A549 (cell line): ENCODE measurements around the gene CCDC47. TPM values are rescaled to one million over a fixed set of nuclear protein-coding genes. Genes with fewer than 3 reads are reported as not detected.
"Not testable (repeated sequence)": the region's sequence is repeated elsewhere in the genome, so short reads cannot be mapped to it uniquely, and the experiment has no call there.

Source experiments
- ATAC-seq, 2 experiments: fragments of 200-7000 bp in 1 of 2; fragments of >200 bp in 1 of 2; cut with Nextera tagmentation in 1 of 2; cut with Tn5 transposase in 1 of 2; 3 replicates each; pipeline versions ENCODE4 v1.8.0 to v1.9.1; 2018 to 2020; ENCODE audit warnings: mild to moderate bottlenecking in 1 of 2, moderate library complexity in 1 of 2
- CTCF ChIA-PET: fragments of 300-600 bp; sonication (Branson Sonifier 250); formaldehyde crosslinking; extraction: SDS; loops from one replicate; lab custom pipeline; 2021; ENCODE audit warnings: antibody characterized with exemption, inconsistent platforms; lab: Yijun Ruan, JAX
- POLR2A ChIA-PET: fragments of 350-600 bp; formaldehyde crosslinking; extraction: SDS; loops from one replicate; lab custom pipeline; 2021; ENCODE audit warnings: antibody characterized with exemption, inconsistent platforms; lab: Yijun Ruan, JAX
- DNase-seq, 2 experiments: peaks; one replicate each; pipeline versions ENCODE4 v3.0.0 to v3.0.0-alpha.2; 2011 to 2016; ENCODE audit warnings: low read depth in 1 of 2, low spot score in 1 of 2
- FAIRE-seq: peaks from 2 replicates; lab custom pipeline; 2011; peaks lifted over from hg19 to GRCh38; lab: Jason Lieb, UNC
- H3K27ac ChIP-seq, 2 experiments: fragments of >200 bp; sonication (Bioruptor Twin); formaldehyde crosslinking; 3 replicates each; pipeline ENCODE4 v1.5.1; 2016 to 2017
- H3K4me1 ChIP-seq: fragments of >200 bp; sonication (Bioruptor Twin); formaldehyde crosslinking; 3 replicates; pipeline ENCODE4 v1.6.1; 2016
- H3K4me2 ChIP-seq: fragments of >200 bp; sonication (Bioruptor Twin); formaldehyde crosslinking; 3 replicates; pipeline ENCODE4 v1.6.1; 2016
- H3K4me3 ChIP-seq: fragments of >200 bp; sonication (Bioruptor Twin); formaldehyde crosslinking; 3 replicates; pipeline ENCODE4 v1.5.1; 2016
- H3K9me3 ChIP-seq: fragments of >200 bp; sonication (Bioruptor Twin); formaldehyde crosslinking; 3 replicates; pipeline ENCODE4 v1.6.1; 2016
- CBX8 ChIP-seq: fragments of 200-600 bp; sonication (generic); IDR thresholded peaks from 2 replicates; pipeline ENCODE4 v1.6.1; 2016
- EHMT2 ChIP-seq: fragments of 200-600 bp; sonication (generic); IDR thresholded peaks from 2 replicates; pipeline ENCODE4 v1.6.1; 2016; ENCODE audit warnings: antibody characterized with exemption, low read depth, mild to moderate bottlenecking, moderate library complexity
- GATA3 ChIP-seq: IDR thresholded peaks from 2 replicates; pipeline ENCODE4 v1.6.1; 2012; ENCODE audit warnings: borderline replicate concordance
- HDAC2 ChIP-seq: fragments of 200-600 bp; sonication (generic); IDR thresholded peaks from 2 replicates; pipeline ENCODE4 v1.6.1; 2016
- HEYL ChIP-seq: fragments of 250-450 bp; sonication (Bioruptor Pico); IDR thresholded peaks from 2 replicates; pipeline ENCODE4 v1.8.0; 2021; ENCODE audit warnings: mild to moderate bottlenecking, moderate library complexity
- HOXA7 ChIP-seq: fragments of 250-450 bp; sonication (Bioruptor Pico); IDR thresholded peaks from 2 replicates; pipeline ENCODE4 v1.5.0; 2020; ENCODE audit warnings: mild to moderate bottlenecking, moderate library complexity
- HOXB13 ChIP-seq: fragments of 250-450 bp; sonication (Bioruptor Pico); IDR thresholded peaks from 2 replicates; pipeline ENCODE4 v1.5.0; 2020; ENCODE audit warnings: low read depth, mild to moderate bottlenecking, moderate library complexity
- JUNB ChIP-seq: fragments of >200 bp; sonication (Bioruptor Twin); formaldehyde crosslinking; IDR thresholded peaks from 2 replicates; pipeline ENCODE4 v1.6.1; 2016
- KDM5A ChIP-seq: fragments of 200-600 bp; sonication (generic); IDR thresholded peaks from 2 replicates; pipeline ENCODE4 v1.6.1; 2016; ENCODE audit warnings: antibody characterized with exemption, mild to moderate bottlenecking
- MAFK ChIP-seq: fragments of 450-650 bp; IDR thresholded peaks from 2 replicates; pipeline ENCODE4 v1.6.1; 2014; ENCODE audit not compliant: partially characterized antibody
- MAZ ChIP-seq: fragments of 150-350 bp; IDR thresholded peaks from 2 replicates; pipeline ENCODE4 v1.6.1; 2014; ENCODE audit warnings: antibody characterized with exemption, low read depth, low read length, borderline replicate concordance
- MYC ChIP-seq: IDR thresholded peaks from 2 replicates; pipeline ENCODE4 v1.6.1; 2012; ENCODE audit warnings: mild to moderate bottlenecking, inconsistent platforms, low read length, improper control_type of control experiment, borderline replicate concordance
- NR3C1 ChIP-seq: fragments of >200 bp; sonication (Bioruptor Twin); formaldehyde crosslinking; IDR thresholded peaks from 3 replicates; pipeline ENCODE4 v1.6.1; 2017
- RFX5 ChIP-seq: fragments of 450-650 bp; IDR thresholded peaks from 2 replicates; pipeline ENCODE4 v1.7.1; 2014; ENCODE audit warnings: antibody characterized with exemption, mild to moderate bottlenecking, moderate library complexity
- SREBF2 ChIP-seq: fragments of 450-650 bp; IDR thresholded peaks from 2 replicates; pipeline ENCODE4 v1.6.1; 2014; ENCODE audit warnings: mild to moderate bottlenecking, moderate library complexity
- TFCP2L1 ChIP-seq: fragments of 250-450 bp; sonication (Bioruptor Pico); IDR thresholded peaks from 2 replicates; pipeline ENCODE4 v1.5.0; 2021; ENCODE audit warnings: mild to moderate bottlenecking
- TP53 ChIP-seq: fragments of 250-450 bp; sonication (Bioruptor Pico); IDR thresholded peaks from 2 replicates; pipeline ENCODE4 v1.5.0; 2021; ENCODE audit warnings: mild to moderate bottlenecking, moderate library complexity
- ZC3H11A ChIP-seq: fragments of 450-650 bp; IDR thresholded peaks from 2 replicates; pipeline ENCODE4 v1.6.1; 2014; ENCODE audit warnings: antibody characterized with exemption, mild to moderate bottlenecking
- ZFP36 ChIP-seq: fragments of 450-650 bp; IDR thresholded peaks from 2 replicates; pipeline ENCODE4 v1.6.1; 2014; ENCODE audit warnings: borderline replicate concordance; ENCODE audit not compliant: partially characterized antibody
- ZNF302 ChIP-seq: fragments of 250-450 bp; sonication (Bioruptor Pico); IDR thresholded peaks from 2 replicates; pipeline ENCODE4 v1.9.0; 2021; ENCODE audit warnings: inconsistent platforms, mild to moderate bottlenecking, moderate library complexity
- whole genome bisulfite sequencing: methylation state at CpG from one replicate; pipeline ENCODE4 v1.1.6; 2017; ENCODE audit errors: missing lambda C conversion rate; 5-methylcytosine and 5-hydroxymethylcytosine counted together
- polyA plus RNA-seq, 4 experiments: library from polyadenylated mRNA; depleted of rRNA in 3 of 4; stranded (reverse); fragments of >200 nt; fragmentation: RNase III in 1 of 4; extraction: RNeasy Plus Mini Kit Qiagen cat#74134 plus additional on column Dnase treatment in 1 of 4; gene quantifications; 2 replicates in 3 of 4; 3 replicates in 1 of 4; pipeline ENCODE4 v1.2.3, GENCODE V29; 2011 to 2017
- TF ChIP-seq, protein P1 (sequence below): fragments of 200-600 bp; sonication (generic); IDR thresholded peaks from 2 replicates; pipeline ENCODE4 v1.6.1; 2016; ENCODE audit warnings: antibody characterized with exemption, mild to moderate bottlenecking, moderate library complexity
- TF ChIP-seq, protein P2 (sequence below): fragments of 250-450 bp; sonication (Bioruptor Pico); IDR thresholded peaks from 2 replicates; pipeline ENCODE4 v1.5.0; 2021; ENCODE audit warnings: mild to moderate bottlenecking, moderate library complexity, borderline replicate concordance
- TF ChIP-seq, protein P3 (sequence below): fragments of >200 bp; sonication (Bioruptor Twin); formaldehyde crosslinking; IDR thresholded peaks from 2 replicates; pipeline ENCODE4 v1.6.1; 2016

The CCDC47 gene
- polyA plus RNA-seq, 2 of the 4 experiments (the other 2 are of a cell fraction), result 141 to 163 TPM

DNA sequence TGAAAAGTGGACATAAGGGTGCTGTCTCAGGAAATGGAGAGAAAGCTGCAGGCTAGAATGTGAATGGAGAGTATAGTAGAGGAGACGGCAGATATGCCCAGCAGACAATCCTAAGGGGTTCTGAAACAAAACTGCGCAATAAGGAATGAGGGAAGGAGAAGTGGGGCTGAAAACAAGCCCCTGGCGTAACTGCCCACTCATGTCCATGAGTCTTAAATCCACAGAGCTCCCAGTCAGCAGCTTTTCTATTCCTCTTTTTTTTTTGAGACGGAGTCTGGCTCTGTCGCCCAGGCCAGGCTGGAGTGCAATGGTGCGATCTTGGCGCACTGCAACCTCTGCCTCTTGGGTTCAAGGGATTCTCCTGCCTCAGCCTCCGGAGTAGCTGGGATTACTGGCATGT, 37.7 kb downstream of the CCDC47 start (continued):
- TF ChIP-seq HOXB13 (CRISPR knock-in tag), result no peak
- TF ChIP-seq JUNB, result no peak

DNA sequence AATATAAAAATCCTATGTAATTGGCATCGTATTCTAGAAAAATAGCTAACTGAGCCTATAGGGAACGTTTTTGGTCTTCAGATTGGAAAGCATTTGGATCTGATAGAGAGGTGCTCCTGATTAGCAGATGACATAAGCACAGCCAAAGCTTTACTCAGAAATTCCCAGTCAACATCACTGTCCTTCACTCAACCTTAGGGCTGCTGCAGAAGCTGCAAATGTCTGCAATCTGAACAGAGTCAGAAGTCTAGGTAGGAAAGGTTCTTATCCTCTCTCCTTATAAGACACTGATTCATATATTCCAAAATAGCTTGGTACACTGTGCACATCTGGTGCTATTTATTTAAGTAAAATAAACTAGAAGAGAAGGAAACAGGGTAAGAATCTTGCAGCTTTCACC, 51.0 kb downstream of the CCDC47 start:
- FAIRE-seq, result no peak
- Histone ChIP-seq H3K4me3 (no peak overlapping the region), H3K4me2 (no peak overlapping the region), H3K4me1 (no peaks in the 10 kb centered on the region), H3K9me3 (no peaks in the 10 kb centered on the region), H3K27ac (no peak overlapping the region)
- ChIA-PET CTCF (interaction anchor here (1.5 to 1.7 kb wide), 2 partner anchors 24 to 111 kb away, joined by 3 to 7 read pairs; no protein-coding TSS in a partner anchor), POLR2A (interaction anchor here (0.9 kb wide), 1 partner anchor 51 kb away, joined by 3 read pairs; the partner anchor contains the start of genes CCDC47 and DDX42)
- WGBS, result 46% methylated on average over 2 of the region's 2 CpGs
- no peak for DNase-seq
- no peak for TF ChIP-seq GATA3
- TF ChIP-seq SREBF2, result no peak
- no peak for TF ChIP-seq HEYL (CRISPR knock-in tag)
- TF ChIP-seq EHMT2, result no peak
- TF ChIP-seq MAZ, result no peak
- TF ChIP-seq, protein P1, sequence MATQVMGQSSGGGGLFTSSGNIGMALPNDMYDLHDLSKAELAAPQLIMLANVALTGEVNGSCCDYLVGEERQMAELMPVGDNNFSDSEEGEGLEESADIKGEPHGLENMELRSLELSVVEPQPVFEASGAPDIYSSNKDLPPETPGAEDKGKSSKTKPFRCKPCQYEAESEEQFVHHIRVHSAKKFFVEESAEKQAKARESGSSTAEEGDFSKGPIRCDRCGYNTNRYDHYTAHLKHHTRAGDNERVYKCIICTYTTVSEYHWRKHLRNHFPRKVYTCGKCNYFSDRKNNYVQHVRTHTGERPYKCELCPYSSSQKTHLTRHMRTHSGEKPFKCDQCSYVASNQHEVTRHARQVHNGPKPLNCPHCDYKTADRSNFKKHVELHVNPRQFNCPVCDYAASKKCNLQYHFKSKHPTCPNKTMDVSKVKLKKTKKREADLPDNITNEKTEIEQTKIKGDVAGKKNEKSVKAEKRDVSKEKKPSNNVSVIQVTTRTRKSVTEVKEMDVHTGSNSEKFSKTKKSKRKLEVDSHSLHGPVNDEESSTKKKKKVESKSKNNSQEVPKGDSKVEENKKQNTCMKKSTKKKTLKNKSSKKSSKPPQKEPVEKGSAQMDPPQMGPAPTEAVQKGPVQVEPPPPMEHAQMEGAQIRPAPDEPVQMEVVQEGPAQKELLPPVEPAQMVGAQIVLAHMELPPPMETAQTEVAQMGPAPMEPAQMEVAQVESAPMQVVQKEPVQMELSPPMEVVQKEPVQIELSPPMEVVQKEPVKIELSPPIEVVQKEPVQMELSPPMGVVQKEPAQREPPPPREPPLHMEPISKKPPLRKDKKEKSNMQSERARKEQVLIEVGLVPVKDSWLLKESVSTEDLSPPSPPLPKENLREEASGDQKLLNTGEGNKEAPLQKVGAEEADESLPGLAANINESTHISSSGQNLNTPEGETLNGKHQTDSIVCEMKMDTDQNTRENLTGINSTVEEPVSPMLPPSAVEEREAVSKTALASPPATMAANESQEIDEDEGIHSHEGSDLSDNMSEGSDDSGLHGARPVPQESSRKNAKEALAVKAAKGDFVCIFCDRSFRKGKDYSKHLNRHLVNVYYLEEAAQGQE, result no peak
- TF ChIP-seq ZFP36, result no peak
- no peak for TF ChIP-seq HOXB13 (CRISPR knock-in tag)
- TF ChIP-seq CBX8, result no peak
- ATAC-seq, result no peak

DNA sequence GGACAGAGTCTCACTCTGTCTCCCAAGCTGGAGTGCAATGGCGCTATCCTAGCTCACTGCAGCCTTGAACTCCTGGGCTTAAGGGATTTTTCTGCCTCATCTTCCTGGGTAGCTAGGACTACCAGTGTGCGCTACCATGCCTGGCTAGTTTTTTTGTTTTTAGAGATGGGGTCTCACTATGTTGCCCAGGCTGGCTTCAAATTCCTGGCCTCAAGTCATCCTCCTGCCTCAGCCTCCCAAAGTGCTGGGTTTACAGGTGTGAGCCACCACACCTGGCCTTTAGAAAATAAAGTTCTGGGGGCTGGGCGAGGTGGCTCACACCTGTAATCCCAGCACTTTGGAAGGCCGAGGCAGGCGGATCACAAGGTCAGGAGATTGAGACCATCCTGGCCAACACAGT, 53.2 kb downstream of the CCDC47 start:
- H3K4me3 ChIP-seq, CTCF ChIA-PET, ATAC-seq, H3K4me1 ChIP-seq, FAIRE-seq, DNase-seq, H3K9me3 ChIP-seq, H3K4me2 ChIP-seq, H3K27ac ChIP-seq: not testable (repeated sequence)
- POLR2A ChIA-PET, result interaction anchor here (0.7 kb wide), 1 partner anchor 41 kb away, joined by 6 read pairs; no protein-coding TSS in a partner anchor
- 91% methylated on average over 5 of the region's 5 CpGs for WGBS

DNA sequence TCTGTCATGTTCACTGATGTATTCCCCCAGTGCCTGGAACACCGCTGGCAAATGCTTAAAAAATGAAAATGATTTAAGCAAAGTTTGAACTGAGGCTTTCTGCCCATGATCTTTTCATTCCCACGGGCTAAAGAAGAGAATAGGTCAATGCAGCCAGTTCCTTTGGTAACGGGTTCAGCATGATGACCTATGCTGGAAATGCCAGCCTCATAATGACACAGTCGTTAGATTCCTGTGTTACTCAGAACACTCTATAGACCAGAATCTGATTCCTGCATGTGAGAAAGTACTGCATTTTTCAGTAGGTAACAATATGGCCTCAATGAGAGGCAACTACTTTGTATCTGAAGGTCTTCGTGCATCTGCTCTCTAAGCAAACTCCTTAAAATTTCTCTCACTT, 54.4 kb downstream of the CCDC47 start:
- DNase-seq (no peak), ATAC-seq (no peak), FAIRE-seq (no peak)
- ChIA-PET CTCF (interaction anchor here (0.6 to 1.5 kb wide), 3 partner anchors 11 to 45 kb away, joined by 4 to 5 read pairs (median 4); no protein-coding TSS in a partner anchor), POLR2A (no interaction called here)
- H3K27ac ChIP-seq, result no peak overlapping the region
- H3K9me3 ChIP-seq, result no peaks in the 10 kb centered on the region
- H3K4me1 ChIP-seq, result no peaks in the 10 kb centered on the region
- 80% methylated on average over 5 of the region's 5 CpGs for WGBS
- H3K4me2 ChIP-seq, result no peak overlapping the region
- no peak for TF ChIP-seq CBX8
- TF ChIP-seq ZNF302 (CRISPR knock-in tag), result no peak
- no peak for TF ChIP-seq SREBF2
- no peak overlapping the region for H3K4me3 ChIP-seq

DNA sequence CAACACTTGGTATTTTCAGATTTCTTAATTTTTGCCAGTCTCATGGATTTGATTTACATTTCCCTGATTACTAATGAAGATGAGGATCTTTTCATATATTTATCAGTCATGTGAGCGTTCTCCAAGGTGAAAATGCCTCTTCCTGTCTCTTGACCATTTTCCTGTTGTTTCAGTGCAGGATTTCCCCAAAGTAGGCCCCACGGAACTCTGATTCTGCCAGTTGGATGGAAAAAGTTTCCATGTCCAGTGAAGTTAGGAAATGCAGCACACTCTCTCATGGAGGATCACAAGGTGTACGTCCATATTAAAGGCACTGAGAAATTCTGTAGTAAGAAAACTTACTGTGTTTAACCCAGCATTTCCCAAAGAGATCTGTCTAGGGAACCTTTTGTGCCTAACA, 57.0 kb downstream of the CCDC47 start:
- TF ChIP-seq MAFK (no peak), HOXB13 (CRISPR knock-in tag) (no peak), TP53 (no peak), KDM5A (no peak), HOXA7 (CRISPR knock-in tag) (no peak), HDAC2 (no peak), CBX8 (no peak), ZC3H11A (no peak), MYC (no peak), RFX5 (no peak), TFCP2L1 (CRISPR knock-in tag) (no peak), NR3C1 (no peak)
- TF ChIP-seq, protein P2, sequence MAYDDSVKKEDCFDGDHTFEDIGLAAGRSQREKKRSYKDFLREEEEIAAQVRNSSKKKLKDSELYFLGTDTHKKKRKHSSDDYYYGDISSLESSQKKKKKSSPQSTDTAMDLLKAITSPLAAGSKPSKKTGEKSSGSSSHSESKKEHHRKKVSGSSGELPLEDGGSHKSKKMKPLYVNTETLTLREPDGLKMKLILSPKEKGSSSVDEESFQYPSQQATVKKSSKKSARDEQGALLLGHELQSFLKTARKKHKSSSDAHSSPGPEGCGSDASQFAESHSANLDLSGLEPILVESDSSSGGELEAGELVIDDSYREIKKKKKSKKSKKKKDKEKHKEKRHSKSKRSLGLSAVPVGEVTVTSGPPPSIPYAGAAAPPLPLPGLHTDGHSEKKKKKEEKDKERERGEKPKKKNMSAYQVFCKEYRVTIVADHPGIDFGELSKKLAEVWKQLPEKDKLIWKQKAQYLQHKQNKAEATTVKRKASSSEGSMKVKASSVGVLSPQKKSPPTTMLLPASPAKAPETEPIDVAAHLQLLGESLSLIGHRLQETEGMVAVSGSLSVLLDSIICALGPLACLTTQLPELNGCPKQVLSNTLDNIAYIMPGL, result no peak
- TF ChIP-seq, protein P3, sequence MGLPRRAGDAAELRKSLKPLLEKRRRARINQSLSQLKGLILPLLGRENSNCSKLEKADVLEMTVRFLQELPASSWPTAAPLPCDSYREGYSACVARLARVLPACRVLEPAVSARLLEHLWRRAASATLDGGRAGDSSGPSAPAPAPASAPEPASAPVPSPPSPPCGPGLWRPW, result no peak
- DNase-seq, result no peak
- CTCF ChIA-PET, result interaction anchor here (0.7 to 3.6 kb wide), 2 partner anchors 19 to 36 kb away, joined by 3 to 17 read pairs; no protein-coding TSS in a partner anchor

More for the DNA sequence above, 57.0 kb downstream of the CCDC47 start:
- no peaks in the 10 kb centered on the region for H3K9me3 ChIP-seq
- no peak overlapping the region for H3K27ac ChIP-seq
- no peak overlapping the region for H3K4me2 ChIP-seq
- ATAC-seq (no peak), FAIRE-seq (no peak)
- no peak overlapping the region for H3K4me3 ChIP-seq
- no peaks in the 10 kb centered on the region for H3K4me1 ChIP-seq
- WGBS, result 91% methylated on average over 3 of the region's 3 CpGs
- POLR2A ChIA-PET, result interaction anchor here (1.6 kb wide), 1 partner anchor 57 kb away, joined by 3 read pairs; the partner anchor contains the start of genes CCDC47 and DDX42
